Mesodermal cell (in vitro differentiated cells): ENCODE results near the gene CHST13.

Experiments
- H3K27ac ChIP-seq: 2 replicates; pipeline ENCODE4 v1.7.0; 2013; ENCODE audit warnings: mild to moderate bottlenecking, low read depth, low read length, moderate library complexity; ENCODE audit not compliant: severe bottlenecking
- H3K36me3 ChIP-seq: 2 replicates; pipeline ENCODE4 v1.7.1; 2013; ENCODE audit warnings: mild to moderate bottlenecking, low read length, moderate library complexity; ENCODE audit not compliant: control insufficient read depth, insufficient read depth
- H3K4me1 ChIP-seq: one replicate; pipeline ENCODE4 v1.7.1; 2013; ENCODE audit warnings: mild to moderate bottlenecking, low read length; ENCODE audit not compliant: insufficient read depth, control insufficient read depth, poor library complexity, severe bottlenecking
- H3K4me3 ChIP-seq: 2 replicates; pipeline ENCODE4 v1.7.0; 2013; ENCODE audit warnings: low read length, control low read depth, mild to moderate bottlenecking; ENCODE audit not compliant: insufficient read depth, poor library complexity, severe bottlenecking; ENCODE audit errors: extremely low read depth
- H3K9me3 ChIP-seq: 2 replicates; pipeline ENCODE4 v1.7.1; 2013; ENCODE audit warnings: mild to moderate bottlenecking, low read length, moderate library complexity; ENCODE audit not compliant: control insufficient read depth
- WGBS, 2 experiments: methylation state at CpG; one replicate each; pipeline ENCODE4 v1.1.5; 2013; ENCODE audit warnings: missing lambda C conversion rate in 2 of 2; ENCODE audit not compliant: insufficient coverage in 2 of 2; 5-methylcytosine and 5-hydroxymethylcytosine counted together

Gene CHST13

DNA sequence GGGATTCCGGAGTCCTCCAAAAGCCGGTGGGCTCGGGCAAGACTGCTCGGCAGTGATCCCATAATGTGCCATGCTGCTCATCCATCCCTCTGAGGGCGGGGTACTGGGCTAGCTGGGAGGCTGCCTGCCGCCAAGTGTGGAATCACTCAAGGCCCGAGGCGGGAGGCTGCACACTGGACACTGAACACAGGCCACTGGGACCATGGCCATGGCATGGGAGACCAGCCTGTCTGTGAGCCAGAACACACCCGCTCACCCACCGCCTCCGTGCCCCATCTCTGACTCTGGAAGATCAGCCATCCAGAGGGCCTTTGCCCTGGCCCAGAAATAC, 33.4 kb downstream of the CHST13 start:
- WGBS, 2 experiments = 92 to 98% methylated on average over 8 to 11 of the region's 11 CpGs
- H3K27ac ChIP-seq = no peak overlapping the region
- H3K4me3 ChIP-seq = no peak overlapping the region
- no peaks in the 10 kb centered on the region for H3K4me1 ChIP-seq
- H3K9me3 ChIP-seq = no peaks in the 10 kb centered on the region
- no peaks in the 10 kb centered on the region for H3K36me3 ChIP-seq

DNA sequence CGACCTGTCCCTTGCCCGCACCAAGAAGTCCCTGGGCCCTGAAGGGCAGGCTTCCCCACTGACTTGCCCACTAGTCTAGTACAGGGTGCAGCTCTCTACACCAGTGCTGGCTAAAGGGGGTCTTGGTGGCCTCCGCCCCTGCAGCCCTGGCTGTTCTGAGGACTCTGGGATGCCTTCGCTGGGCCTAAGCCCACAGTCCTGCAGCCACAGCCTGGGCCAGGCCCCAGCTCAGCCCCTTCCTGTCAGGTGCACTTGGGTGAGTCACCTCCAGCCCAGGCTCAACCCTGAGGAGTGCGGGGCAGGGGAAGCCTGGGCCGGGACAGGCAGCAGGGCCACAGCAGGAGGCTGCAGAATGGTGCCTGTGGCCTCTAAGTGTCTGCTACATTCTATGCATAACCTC, 33.8 kb downstream of the CHST13 start:
- no peaks in the 10 kb centered on the region for H3K9me3 ChIP-seq
- no peak overlapping the region for H3K4me3 ChIP-seq
- H3K4me1 ChIP-seq = no peaks in the 10 kb centered on the region
- H3K27ac ChIP-seq = no peak overlapping the region
- WGBS, 2 experiments = 68 to 79% methylated on average over 5 to 6 of the region's 6 CpGs
- H3K36me3 ChIP-seq = no peaks in the 10 kb centered on the region

GRCh38 chr3:126558336-126559071, 34.5 kb downstream of the CHST13 start, which contains the start of gene C3orf22:
Gene C3orf22 (minus strand): TSS chr3:126558932. CDS start chr3:126553390, 5,542 bp downstream.
- Histone ChIP-seq H3K36me3 (no peaks in the 10 kb centered on the region), H3K4me1 (no peaks in the 10 kb centered on the region), H3K4me3 (no peak within 1 kb of the TSS), H3K27ac (no peak within 1 kb of the TSS), H3K9me3 (no peaks in the 10 kb centered on the region)
- WGBS, 2 experiments = 86 to 88% methylated on average over 8 to 9 of the region's 9 CpGs

DNA sequence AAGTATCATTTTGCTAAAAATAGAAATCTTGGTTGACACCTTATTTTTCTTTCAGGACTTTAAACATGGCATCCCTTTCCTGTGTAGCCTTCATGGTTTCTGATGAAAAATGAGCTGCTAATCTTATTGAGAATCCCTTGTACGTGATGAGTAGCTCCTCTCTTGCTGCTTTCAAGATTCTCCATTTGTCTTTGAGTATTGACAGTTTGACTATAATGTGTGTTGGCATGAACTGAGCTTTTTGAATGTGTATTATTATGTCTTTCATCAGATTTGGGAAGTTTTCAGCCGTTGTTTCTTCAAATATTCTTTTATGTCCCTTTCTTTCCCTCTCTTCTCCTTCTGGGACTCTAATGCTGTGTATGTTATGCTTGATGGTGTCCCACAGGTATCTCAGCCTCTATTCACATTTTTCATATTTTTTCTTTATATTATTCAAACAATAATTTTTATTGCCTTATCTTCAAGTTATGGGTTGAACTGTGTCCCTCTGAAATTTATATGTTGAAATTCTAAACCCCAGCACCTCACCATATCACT, 38.9 kb downstream of the CHST13 start:
- WGBS, 2 experiments = 83 to 88% methylated on average over 1 of the region's 2 CpGs
- H3K27ac ChIP-seq = no peak overlapping the region
- no peaks in the 10 kb centered on the region for H3K4me1 ChIP-seq
- no peak overlapping the region for H3K4me3 ChIP-seq
- H3K36me3 ChIP-seq = no peaks in the 10 kb centered on the region
- H3K9me3 ChIP-seq = no peaks in the 10 kb centered on the region

GRCh38 chr3:126567696-126568438, 43.9 kb downstream of the CHST13 start:
- H3K4me3 ChIP-seq = no peak overlapping the region
- no peaks in the 10 kb centered on the region for H3K9me3 ChIP-seq
- H3K4me1 ChIP-seq = no peaks in the 10 kb centered on the region
- no peaks in the 10 kb centered on the region for H3K36me3 ChIP-seq
- no peak overlapping the region for H3K27ac ChIP-seq
- 73 to 76% methylated on average over 5 to 9 of the region's 10 CpGs for WGBS, 2 experiments

DNA sequence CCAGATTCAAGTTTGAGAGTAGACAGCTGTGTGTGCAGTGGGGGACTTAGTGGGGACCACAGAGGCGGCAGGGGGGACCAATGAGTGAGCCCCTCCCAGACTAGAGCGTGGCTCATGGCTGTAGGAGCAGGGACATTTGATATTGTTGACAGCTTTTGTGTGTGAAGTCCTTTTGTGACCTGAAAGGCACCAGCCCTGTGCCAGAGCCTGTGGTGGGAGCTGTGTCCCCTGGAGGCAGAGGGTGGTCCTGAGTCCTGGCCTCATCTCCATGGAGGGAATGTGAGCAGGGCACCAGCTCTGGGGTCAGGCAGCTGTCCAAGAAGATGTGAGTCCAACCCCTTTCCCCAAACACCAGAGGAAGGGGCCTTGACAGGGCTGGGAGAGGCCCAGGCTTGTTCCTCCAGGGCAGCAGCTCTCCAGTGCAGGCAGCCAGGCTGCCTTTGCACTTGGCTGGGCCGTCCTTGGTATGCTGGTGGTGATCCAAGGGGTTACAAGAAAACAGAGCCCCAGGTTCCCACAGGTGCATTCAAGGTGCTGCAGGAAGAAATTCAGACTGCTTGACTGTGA, 44.9 kb downstream of the CHST13 start:
- Histone ChIP-seq H3K4me3 (no peak overlapping the region), H3K36me3 (no peaks in the 10 kb centered on the region), H3K27ac (no peak overlapping the region), H3K9me3 (no peaks in the 10 kb centered on the region), H3K4me1 (no peaks in the 10 kb centered on the region)
- 75 to 88% methylated on average over 3 of the region's 3 CpGs for WGBS, 2 experiments

GRCh38 chr3:126569390-126569975, 45.5 kb downstream of the CHST13 start:
- Histone ChIP-seq H3K4me1 (no peaks in the 10 kb centered on the region), H3K4me3 (no peak overlapping the region), H3K27ac (no peak overlapping the region), H3K9me3 (no peaks in the 10 kb centered on the region), H3K36me3 (no peaks in the 10 kb centered on the region)
- 89 to 91% methylated on average over 8 to 9 of the region's 9 CpGs for WGBS, 2 experiments

- Histone ChIP-seq H3K27ac (no peak overlapping the region), H3K36me3 (no peaks in the 10 kb centered on the region), H3K9me3 (no peaks in the 10 kb centered on the region), H3K4me3 (no peak overlapping the region), H3K4me1 (no peaks in the 10 kb centered on the region)
- 91 to 93% methylated on average over 3 of the region's 6 CpGs for WGBS, 2 experiments
Measured at GRCh38 chr3:126570103-126570541, 46.2 kb downstream of the CHST13 start.

- Histone ChIP-seq H3K9me3 (no peaks in the 10 kb centered on the region), H3K27ac (no peak overlapping the region), H3K4me1 (no peaks in the 10 kb centered on the region), H3K4me3 (no peak overlapping the region), H3K36me3 (no peaks in the 10 kb centered on the region)
- 90 to 93% methylated on average over 6 to 7 of the region's 7 CpGs for WGBS, 2 experiments
Measured at GRCh38 chr3:126571078-126571477, 47.1 kb downstream of the CHST13 start.

- WGBS, 2 experiments = 95% methylated on average over 13 to 15 of the region's 15 CpGs
Measured at GRCh38 chr3:126573492-126574117, 49.6 kb downstream of the CHST13 start.

More at GRCh38 chr3:126573492-126574117, 49.6 kb downstream of the CHST13 start:
- Histone ChIP-seq H3K9me3 (no peaks in the 10 kb centered on the region), H3K4me1 (no peaks in the 10 kb centered on the region), H3K4me3 (no peak overlapping the region), H3K36me3 (no peaks in the 10 kb centered on the region), H3K27ac (no peak overlapping the region)
